ENCODE measurements around the gene SERPINA1. TPM values are rescaled to one million over a fixed set of nuclear protein-coding genes. Genes with fewer than 3 reads are reported as not detected.

The SERPINA1 gene
- total RNA-seq (2021; fragmentation: NEBNext Ultra II Directional; extraction: Animal tissue kit (Norgen Biotek cat#: 25700)): under 1 TPM in 3 of 6 experiments, not detected in 3; 0.07 to 0.40 (median 0.17) TPM
- long read RNA-seq: 0 reads

DNA sequence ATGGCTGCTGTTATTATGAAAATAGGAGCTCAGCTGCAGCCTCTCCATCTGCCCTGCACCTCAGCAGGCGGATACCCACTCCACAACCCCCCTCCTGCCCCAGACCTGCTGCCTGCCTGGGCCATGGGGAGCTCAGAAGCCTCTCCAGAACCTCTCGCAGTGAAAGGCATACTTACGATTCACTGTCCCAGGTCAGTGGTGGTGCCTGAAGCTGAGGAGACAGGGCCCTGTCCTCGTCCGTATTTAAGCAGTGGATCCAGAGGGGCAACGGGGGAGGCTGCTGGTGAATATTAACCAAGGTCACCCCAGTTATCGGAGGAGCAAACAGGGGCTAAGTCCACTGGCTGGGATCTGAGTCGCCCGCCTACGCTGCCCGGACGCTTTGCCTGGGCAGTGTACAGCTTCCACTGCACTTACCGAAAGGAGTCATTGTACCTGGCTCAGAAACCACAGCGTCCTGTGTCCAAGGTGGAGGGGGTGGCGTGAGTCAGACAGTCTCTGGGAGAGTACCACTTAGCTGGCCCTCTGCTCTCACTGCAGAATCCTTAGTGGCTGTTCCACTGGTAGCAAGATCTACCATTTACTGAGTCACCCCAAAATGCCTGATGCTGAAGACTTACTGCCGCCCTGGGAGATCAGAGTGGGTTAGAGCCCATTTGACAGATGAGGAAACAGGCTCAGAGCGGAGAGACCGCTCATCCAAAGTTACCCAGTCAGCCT is at the start of gene SERPINA1:
SERPINA1 (minus strand) TSS at position 219 of the 720 bp plus-strand sequence. CDS start 5,365 bp downstream, outside the sequence.
- Mint-ChIP-seq H3K4me1 (ENCODE audit: low read depth) (no peaks in the 10 kb centered on the region), H3K9me3 (peaks cover 5% of the 10 kb centered on the region), H3K36me3 (ENCODE audit: low read depth) (no peaks in the 10 kb centered on the region), H3K4me3 (no peak within 1 kb of the TSS), H3K27me3 (ENCODE audit: insufficient read depth) (no peaks in the 10 kb centered on the region; the same call in none of the 2 replicates), H3K27ac (no peak within 1 kb of the TSS)
- no peak for DNase-seq
- TF ChIP-seq, protein P1, sequence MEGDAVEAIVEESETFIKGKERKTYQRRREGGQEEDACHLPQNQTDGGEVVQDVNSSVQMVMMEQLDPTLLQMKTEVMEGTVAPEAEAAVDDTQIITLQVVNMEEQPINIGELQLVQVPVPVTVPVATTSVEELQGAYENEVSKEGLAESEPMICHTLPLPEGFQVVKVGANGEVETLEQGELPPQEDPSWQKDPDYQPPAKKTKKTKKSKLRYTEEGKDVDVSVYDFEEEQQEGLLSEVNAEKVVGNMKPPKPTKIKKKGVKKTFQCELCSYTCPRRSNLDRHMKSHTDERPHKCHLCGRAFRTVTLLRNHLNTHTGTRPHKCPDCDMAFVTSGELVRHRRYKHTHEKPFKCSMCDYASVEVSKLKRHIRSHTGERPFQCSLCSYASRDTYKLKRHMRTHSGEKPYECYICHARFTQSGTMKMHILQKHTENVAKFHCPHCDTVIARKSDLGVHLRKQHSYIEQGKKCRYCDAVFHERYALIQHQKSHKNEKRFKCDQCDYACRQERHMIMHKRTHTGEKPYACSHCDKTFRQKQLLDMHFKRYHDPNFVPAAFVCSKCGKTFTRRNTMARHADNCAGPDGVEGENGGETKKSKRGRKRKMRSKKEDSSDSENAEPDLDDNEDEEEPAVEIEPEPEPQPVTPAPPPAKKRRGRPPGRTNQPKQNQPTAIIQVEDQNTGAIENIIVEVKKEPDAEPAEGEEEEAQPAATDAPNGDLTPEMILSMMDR (IDR thresholded peaks at IDR 0.05): no peak

DNA sequence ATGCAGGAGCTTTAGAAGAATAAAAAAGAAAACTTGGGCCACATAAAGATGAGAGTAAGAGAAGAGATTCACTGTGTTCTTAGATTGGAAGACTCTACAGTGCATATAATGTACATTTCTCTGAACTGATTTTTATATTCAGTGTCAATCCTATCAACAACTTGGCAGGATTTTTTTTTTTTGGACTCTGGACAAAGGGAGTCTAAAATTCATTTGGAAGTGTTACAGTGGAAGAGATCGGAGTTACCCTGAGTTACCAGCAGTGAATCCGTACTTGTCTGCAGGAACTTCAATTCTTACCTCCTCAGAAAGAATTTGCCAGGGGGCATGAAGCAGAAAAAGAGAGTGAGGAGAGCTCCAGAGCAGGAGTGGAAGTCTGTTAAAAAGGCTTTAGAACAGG is 40.2 kb upstream of the SERPINA1 start:
- Mint-ChIP-seq H3K9me3 (peaks cover 12% of the 10 kb centered on the region), H3K27ac (no peak overlapping the region), H3K4me1 (ENCODE audit: low read depth) (no peaks in the 10 kb centered on the region), H3K36me3 (ENCODE audit: low read depth) (no peaks in the 10 kb centered on the region), H3K4me3 (no peak overlapping the region), H3K27me3 (ENCODE audit: insufficient read depth) (peaks cover 9% of the 10 kb centered on the region; the same call in 1 of the 2 replicates)
- DNase-seq: no peak
- TF ChIP-seq, protein P1 (IDR thresholded peaks at IDR 0.05): no peak

DNA sequence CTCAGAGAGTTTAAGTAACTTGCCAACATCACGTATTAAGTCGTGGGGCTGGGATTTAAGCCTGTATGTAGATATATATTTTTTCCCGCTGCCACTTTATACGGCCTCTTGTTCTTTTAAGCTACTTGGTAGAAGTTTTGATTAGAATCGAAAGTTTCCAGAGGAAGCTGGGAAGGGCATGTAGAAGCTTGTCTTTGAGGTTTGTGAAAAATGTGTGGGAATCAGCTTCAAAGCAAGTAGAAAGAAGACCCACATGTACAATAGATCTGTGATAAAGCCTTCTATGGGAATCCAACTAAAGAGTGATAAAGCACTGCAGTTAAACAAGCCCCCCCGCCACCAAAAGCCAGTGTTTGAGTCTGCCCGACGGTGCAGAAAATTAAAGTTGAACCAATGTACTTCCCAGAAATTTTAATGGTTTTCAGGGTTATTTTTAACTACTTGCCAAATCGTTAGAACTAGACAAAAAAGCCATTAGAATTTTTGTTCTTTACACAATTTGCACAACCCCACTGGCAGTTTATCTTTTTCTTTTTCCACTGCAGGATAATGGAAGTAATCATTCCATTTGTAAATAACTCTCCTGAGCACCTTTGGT is 38.7 kb upstream of the SERPINA1 start:
- Mint-ChIP-seq H3K4me1 (ENCODE audit: low read depth) (no peaks in the 10 kb centered on the region), H3K9me3 (peaks cover 6% of the 10 kb centered on the region), H3K27ac (no peak overlapping the region), H3K4me3 (no peak overlapping the region), H3K27me3 (ENCODE audit: insufficient read depth) (peaks cover 9% of the 10 kb centered on the region; the same call in 1 of the 2 replicates), H3K36me3 (ENCODE audit: low read depth) (no peaks in the 10 kb centered on the region)
- TF ChIP-seq, protein P1 (IDR thresholded peaks at IDR 0.05): no peak
- no peak for DNase-seq

DNA sequence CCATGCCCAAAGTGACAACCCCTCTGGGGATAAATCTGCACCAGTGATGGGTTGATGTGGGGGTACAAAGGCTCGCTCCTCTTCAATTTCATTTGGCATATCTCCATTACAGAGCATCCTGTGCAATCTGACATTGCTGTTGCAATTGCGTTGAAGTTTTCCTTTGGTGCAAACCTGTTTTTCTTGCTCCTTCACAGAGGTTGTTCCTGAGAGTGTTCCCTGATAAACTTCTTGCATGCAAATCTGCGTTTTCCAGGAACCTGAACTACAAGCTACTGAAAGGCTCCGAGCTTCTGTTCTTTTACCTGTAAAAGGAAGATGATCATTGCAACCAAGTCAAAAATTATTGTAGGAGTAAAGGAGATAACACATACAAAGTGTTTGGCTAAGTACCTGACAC is 38.1 kb upstream of the SERPINA1 start:
- H3K36me3 Mint-ChIP-seq (ENCODE audit: low read depth): no peaks in the 10 kb centered on the region
- H3K9me3 Mint-ChIP-seq: peaks cover 5% of the 10 kb centered on the region
- H3K4me1 Mint-ChIP-seq (ENCODE audit: low read depth): no peaks in the 10 kb centered on the region
- no peak for DNase-seq
- H3K27ac Mint-ChIP-seq: no peak overlapping the region
- peaks cover 9% of the 10 kb centered on the region; the same call in 1 of the 2 replicates for H3K27me3 Mint-ChIP-seq (ENCODE audit: insufficient read depth)
- TF ChIP-seq, protein P1 (IDR thresholded peaks at IDR 0.05): no peak
- H3K4me3 Mint-ChIP-seq: no peak overlapping the region

DNA sequence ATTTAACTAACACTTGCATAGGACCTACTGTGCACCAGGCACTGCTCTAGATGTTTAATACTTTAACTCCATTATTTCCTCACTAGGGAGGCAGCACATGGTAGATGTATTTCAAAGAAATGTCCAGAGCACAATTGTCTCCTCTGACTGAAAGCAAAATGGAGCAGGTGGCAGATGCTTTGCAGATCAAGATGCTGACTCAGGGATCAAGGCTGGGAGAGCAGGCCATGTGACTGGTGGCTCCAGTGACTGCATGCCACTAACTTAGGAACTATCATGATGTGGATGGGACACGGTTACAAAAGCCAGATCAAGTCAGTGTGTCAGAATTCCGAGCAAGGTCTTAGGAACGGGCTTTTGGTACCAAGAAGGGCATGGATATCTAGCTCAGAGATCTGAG is 36.0 kb upstream of the SERPINA1 start:
- Mint-ChIP-seq H3K9me3 (peaks cover 12% of the 10 kb centered on the region), H3K27me3 (ENCODE audit: insufficient read depth) (peaks cover 7% of the 10 kb centered on the region; the same call in 1 of the 2 replicates), H3K4me3 (no peak overlapping the region), H3K27ac (no peak overlapping the region), H3K4me1 (ENCODE audit: low read depth) (no peaks in the 10 kb centered on the region), H3K36me3 (ENCODE audit: low read depth) (no peaks in the 10 kb centered on the region)
- no peak for DNase-seq
- TF ChIP-seq, protein P1 (IDR thresholded peaks at IDR 0.05): no peak
